Ascending aorta (tissue), 2 donors: ENCODE results near the gene ANKFN1. TPM values are rescaled to one million over a fixed set of nuclear protein-coding genes. Genes with fewer than 3 reads are reported as not detected.

Experiments
- DNase-seq, 2 donors: peaks; one replicate each; pipeline ENCODE4 v3.0.0-alpha.2; 2019; ENCODE audit warnings: low spot score in 2 of 2
- H3K27ac ChIP-seq, 2 donors: fragments of 200-600 bp; sonication (generic); one replicate each; pipeline ENCODE4 v1.5.1; 2016 to 2017; ENCODE audit warnings: mild to moderate bottlenecking in 1 of 2
- H3K27me3 ChIP-seq: fragments of 200-600 bp; sonication (generic); one replicate; pipeline ENCODE4 v1.5.1; 2017
- H3K36me3 ChIP-seq, 2 donors: fragments of 200-600 bp; sonication (generic); one replicate each; pipeline ENCODE4 v1.5.1; 2016
- H3K4me1 ChIP-seq, 2 donors: fragments of 200-600 bp; sonication (generic); one replicate each; pipeline ENCODE4 v1.5.1; 2016 to 2017; ENCODE audit warnings: mild to moderate bottlenecking in 1 of 2
- H3K4me3 ChIP-seq, 2 donors: fragments of 200-600 bp; sonication (generic); one replicate each; pipeline ENCODE4 v1.5.1; 2016 to 2017; ENCODE audit warnings: mild to moderate bottlenecking in 1 of 2
- H3K9me3 ChIP-seq, 2 donors: fragments of 200-600 bp; sonication (generic); one replicate each; pipeline ENCODE4 v1.5.1; 2016
- intact Hi-C: fragments of 100-400 bp; cut with DNase I; formaldehyde crosslinking; loops from one replicate; pipeline ENCODE4 v1.15.1; 2023
- total RNA-seq: library from RNA; depleted of rRNA; stranded (reverse); fragments of >200 nt; gene quantifications from one replicate; pipeline ENCODE4 v1.1.0, GENCODE V29; 2016
- TF ChIP-seq, protein P1 (sequence below), 3 experiments: fragments of 200-600 bp in 2 of 3; fragments of 450-650 bp in 1 of 3; sonication (generic) in 2 of 3; IDR thresholded peaks; one replicate each; pipeline ENCODE4 v1.5.1; 2016 to 2019; ENCODE audit warnings: antibody characterized with exemption in 3 of 3, mild to moderate bottlenecking in 1 of 3, moderate library complexity in 1 of 3

Gene ANKFN1
- total RNA-seq, 1 donor from 2014 or later, result not detected

DNA sequence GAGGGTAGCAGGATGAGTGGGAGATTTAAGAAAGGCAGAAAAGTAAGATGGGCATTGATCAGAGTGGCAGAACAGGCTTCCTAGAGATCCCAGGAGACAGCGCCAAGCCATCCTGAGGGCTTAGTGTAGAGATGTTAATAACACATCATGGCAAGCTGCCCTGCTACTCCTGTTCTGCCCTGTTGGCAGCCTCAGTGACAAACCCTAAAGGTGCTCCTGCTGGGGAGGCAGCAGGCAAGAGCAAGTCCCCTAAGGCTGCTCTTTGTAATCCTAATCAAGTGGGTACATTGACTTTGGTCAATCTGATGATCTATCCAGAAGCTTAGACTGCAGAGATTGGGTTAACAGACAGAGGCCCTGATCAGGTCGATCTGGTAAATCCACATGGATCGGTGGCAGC is 16.3 kb downstream of the ANKFN1 start:
- no peak overlapping the region for H3K27ac ChIP-seq
- intact Hi-C loops, result no loop called here
- H3K27me3 ChIP-seq, result no peaks in the 10 kb centered on the region
- no peak for DNase-seq
- H3K4me3 ChIP-seq, result no peak overlapping the region
- no peaks in the 10 kb centered on the region for H3K9me3 ChIP-seq
- TF ChIP-seq, protein P1, sequence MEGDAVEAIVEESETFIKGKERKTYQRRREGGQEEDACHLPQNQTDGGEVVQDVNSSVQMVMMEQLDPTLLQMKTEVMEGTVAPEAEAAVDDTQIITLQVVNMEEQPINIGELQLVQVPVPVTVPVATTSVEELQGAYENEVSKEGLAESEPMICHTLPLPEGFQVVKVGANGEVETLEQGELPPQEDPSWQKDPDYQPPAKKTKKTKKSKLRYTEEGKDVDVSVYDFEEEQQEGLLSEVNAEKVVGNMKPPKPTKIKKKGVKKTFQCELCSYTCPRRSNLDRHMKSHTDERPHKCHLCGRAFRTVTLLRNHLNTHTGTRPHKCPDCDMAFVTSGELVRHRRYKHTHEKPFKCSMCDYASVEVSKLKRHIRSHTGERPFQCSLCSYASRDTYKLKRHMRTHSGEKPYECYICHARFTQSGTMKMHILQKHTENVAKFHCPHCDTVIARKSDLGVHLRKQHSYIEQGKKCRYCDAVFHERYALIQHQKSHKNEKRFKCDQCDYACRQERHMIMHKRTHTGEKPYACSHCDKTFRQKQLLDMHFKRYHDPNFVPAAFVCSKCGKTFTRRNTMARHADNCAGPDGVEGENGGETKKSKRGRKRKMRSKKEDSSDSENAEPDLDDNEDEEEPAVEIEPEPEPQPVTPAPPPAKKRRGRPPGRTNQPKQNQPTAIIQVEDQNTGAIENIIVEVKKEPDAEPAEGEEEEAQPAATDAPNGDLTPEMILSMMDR (IDR thresholded peaks at IDR 0.05), result no peak
- no peaks in the 10 kb centered on the region for H3K36me3 ChIP-seq
- H3K4me1 ChIP-seq, result no peaks in the 10 kb centered on the region

DNA sequence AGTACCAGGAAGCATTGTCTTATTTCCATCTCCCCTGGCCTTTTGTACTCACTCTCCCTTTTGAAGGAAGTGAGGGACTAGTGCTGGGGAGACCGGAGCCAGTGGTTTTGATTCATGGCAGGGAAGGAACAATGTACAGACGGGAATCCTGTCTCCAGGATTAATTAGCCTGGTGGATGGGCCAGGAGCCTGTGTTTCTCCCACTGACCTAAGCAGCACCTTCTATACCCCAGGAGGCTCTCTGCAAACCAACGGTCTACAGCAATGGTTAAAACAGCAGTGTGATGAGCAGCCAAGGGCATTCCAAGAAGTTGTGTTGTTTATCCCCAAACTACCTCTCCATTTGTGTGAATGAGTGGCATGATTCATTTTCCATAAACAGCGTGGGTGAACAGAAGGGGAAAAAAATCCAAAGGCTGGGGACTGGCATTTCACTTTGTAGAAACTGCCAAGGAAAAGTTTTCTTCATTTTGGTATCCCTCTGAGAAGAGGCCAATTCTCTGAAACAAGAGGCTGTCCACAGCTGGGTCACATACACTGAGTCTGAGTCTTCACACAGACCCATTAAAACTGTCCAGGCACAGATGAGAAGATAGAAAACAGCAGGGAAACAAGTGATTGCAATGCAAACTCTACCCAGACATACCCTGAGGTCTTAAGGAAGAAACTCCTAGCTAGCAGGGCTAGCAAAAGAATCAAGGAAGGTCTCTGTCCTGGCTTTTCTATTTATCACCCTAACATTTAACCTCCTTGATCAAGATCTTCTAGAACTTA is 18.1 kb downstream of the ANKFN1 start:
- no peaks in the 10 kb centered on the region for H3K9me3 ChIP-seq
- TF ChIP-seq, protein P1 (IDR thresholded peaks at IDR 0.05), result no peak
- no peak overlapping the region for H3K27ac ChIP-seq
- no peaks in the 10 kb centered on the region for H3K36me3 ChIP-seq
- no peaks in the 10 kb centered on the region for H3K27me3 ChIP-seq
- DNase-seq, result no peak
- no peaks in the 10 kb centered on the region for H3K4me1 ChIP-seq
- intact Hi-C loops, result no loop called here
- H3K4me3 ChIP-seq, result no peak overlapping the region

DNA sequence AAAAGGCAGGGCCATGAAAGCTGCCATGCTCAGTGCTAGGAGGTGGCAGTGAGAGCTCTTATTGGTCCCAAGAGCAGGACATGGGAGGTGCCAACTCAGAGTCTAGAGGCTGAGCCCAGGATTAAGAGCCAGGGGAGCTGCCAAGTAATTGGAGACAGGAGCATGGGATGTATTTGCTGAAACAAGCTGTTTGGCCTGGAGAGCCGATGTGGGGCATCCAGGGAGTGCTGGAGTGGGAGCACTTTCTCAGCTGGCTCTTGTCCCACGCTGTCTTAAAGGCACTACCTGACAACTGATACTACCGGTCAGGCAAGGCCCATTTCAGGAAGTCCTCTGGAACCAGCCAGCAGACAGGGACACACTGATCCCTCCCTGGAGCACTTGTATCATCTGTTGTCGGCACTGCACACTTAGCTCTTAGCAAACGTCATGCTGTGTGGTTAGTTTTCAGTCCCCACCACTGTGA is 19.3 kb downstream of the ANKFN1 start:
- Histone ChIP-seq H3K4me3 (no peak overlapping the region), H3K36me3 (no peaks in the 10 kb centered on the region), H3K27me3 (no peaks in the 10 kb centered on the region), H3K4me1 (no peaks in the 10 kb centered on the region), H3K9me3 (no peaks in the 10 kb centered on the region), H3K27ac (no peak overlapping the region)
- no peak for DNase-seq
- TF ChIP-seq, protein P1 (IDR thresholded peaks at IDR 0.05), result no peak
- intact Hi-C loops, result no loop called here

DNA sequence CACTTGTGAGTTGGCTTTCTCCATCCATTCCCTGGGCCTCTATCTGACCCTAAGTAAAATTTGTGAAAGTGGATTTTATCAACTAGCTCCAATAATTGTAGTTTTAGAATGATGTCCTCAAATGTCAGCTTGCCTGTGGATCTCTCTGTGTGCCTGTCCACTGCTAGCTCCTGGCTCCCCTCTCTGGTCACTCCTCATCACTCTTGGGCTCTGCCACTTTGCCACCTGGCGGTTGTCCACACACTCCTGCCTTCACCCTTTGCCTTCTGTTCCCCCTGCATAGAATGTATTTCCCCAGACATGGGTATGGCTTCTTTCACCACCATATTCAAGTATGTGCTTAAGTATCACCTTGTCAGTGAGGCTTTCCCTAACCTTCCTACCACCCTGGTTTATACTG is 19.8 kb downstream of the ANKFN1 start:
- no peak overlapping the region for H3K4me3 ChIP-seq
- H3K27ac ChIP-seq, result no peak overlapping the region
- intact Hi-C loops, result no loop called here
- TF ChIP-seq, protein P1 (IDR thresholded peaks at IDR 0.05), result no peak
- no peaks in the 10 kb centered on the region for H3K9me3 ChIP-seq
- H3K27me3 ChIP-seq, result no peaks in the 10 kb centered on the region
- DNase-seq, result no peak
- H3K36me3 ChIP-seq, result no peaks in the 10 kb centered on the region
- no peaks in the 10 kb centered on the region for H3K4me1 ChIP-seq

DNA sequence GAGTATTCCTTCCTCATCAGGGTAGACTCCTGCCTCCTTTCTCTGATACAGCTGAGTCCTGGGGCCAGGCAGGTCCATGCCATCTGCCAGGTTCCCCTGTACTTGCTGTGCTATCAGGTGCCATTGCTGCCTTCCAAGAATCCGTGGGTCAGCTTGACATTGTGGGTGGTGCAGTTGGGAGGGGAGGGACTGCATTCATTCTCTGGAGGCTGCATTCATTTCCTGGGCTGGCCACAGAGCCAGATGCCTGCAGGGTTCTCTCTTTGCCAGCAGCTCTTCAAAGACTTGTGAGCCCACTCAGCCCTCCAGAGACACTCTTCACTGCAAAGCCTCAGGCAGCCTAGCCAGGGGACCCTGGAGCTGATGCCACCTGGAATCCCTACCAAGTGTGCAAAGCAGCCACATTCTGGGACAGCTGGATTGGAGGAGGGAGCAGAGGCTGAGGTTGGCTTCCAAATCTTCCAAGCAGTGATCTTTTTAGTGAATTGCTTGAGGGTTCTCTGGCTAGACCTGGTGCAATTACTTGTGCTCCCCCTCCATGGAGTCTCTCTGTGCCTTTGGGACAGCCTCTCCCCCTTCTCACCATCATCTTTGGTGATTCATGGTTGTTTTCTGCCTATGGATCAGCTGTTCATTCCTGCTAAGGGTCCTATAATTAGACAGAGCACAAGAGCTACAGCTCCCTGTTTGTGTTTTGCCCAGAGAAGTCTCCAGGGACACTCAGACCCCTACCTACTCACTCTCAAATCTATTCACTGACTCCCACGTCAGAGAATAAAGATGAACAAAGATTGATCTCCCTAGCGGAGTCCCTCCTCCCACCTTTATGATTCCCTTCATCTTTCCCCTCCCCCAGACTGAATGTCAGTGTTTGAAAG is 20.9 kb downstream of the ANKFN1 start:
- Histone ChIP-seq H3K27me3 (no peaks in the 10 kb centered on the region), H3K4me3 (no peak overlapping the region), H3K27ac (no peak overlapping the region), H3K9me3 (no peaks in the 10 kb centered on the region), H3K36me3 (no peaks in the 10 kb centered on the region), H3K4me1 (no peaks in the 10 kb centered on the region)
- intact Hi-C loops, result no loop called here
- TF ChIP-seq, protein P1 (IDR thresholded peaks at IDR 0.05), result no peak
- DNase-seq, result no peak
